Thoracic aorta (tissue), 2 donors: ENCODE results near the gene KIAA1755. TPM values are rescaled to one million over a fixed set of nuclear protein-coding genes. Genes with fewer than 3 reads are reported as not detected.

ENCODE experiments used
- ATAC-seq: fragments of 150-250 bp; one replicate; pipeline ENCODE4 v1.8.0; 2017; ENCODE audit warnings: low read depth; ENCODE audit not compliant: insufficient number of reproducible peaks, low FRiP score
- DNase-seq: peaks from one replicate; pipeline ENCODE4 v3.0.0-alpha.2; 2020; ENCODE audit warnings: low spot score
- H3K27ac ChIP-seq, 2 donors: fragments of 200-600 bp; sonication (generic); 1 replicate in 1 of 2; 2 replicates in 1 of 2; pipeline ENCODE4 v1.5.1; 2016; ENCODE audit warnings: mild to moderate bottlenecking in 2 of 2, moderate library complexity in 2 of 2
- H3K27me3 ChIP-seq: fragments of 200-600 bp; sonication (generic); replicated peaks from 2 replicates; pipeline ENCODE4 v1.6.0; 2016; ENCODE audit warnings: mild to moderate bottlenecking; ENCODE audit not compliant: insufficient read depth
- H3K36me3 ChIP-seq: fragments of 200-600 bp; sonication (generic); one replicate; pipeline ENCODE4 v1.5.1; 2016
- H3K4me1 ChIP-seq, 2 donors: fragments of 200-600 bp; sonication (generic); 1 replicate in 1 of 2; 2 replicates in 1 of 2; pipeline versions ENCODE4 v1.5.1 to v1.6.0; 2016; ENCODE audit warnings: low read depth in 2 of 2, mild to moderate bottlenecking in 1 of 2; ENCODE audit not compliant: control insufficient read depth in 1 of 2
- H3K4me3 ChIP-seq: fragments of 200-600 bp; sonication (generic); 2 replicates; pipeline ENCODE4 v1.5.1; 2016; ENCODE audit warnings: mild to moderate bottlenecking
- H3K9me3 ChIP-seq: fragments of 200-600 bp; sonication (generic); 2 replicates; pipeline ENCODE4 v1.5.1; 2016
- CTCF ChIP-seq: fragments of 200-600 bp; sonication (generic); IDR thresholded peaks from one replicate; pipeline ENCODE4 v1.5.1; 2019; ENCODE audit warnings: antibody characterized with exemption
- total RNA-seq, 2 donors: library from RNA; depleted of rRNA; stranded (reverse); fragments of >200 nt; gene quantifications; one replicate each; pipeline versions ENCODE4 v1.1.0 to v1.2.3, GENCODE V29; 2016

Gene KIAA1755
- total RNA-seq, 2 donors from 2014 or later: 11.0 to 45.4 TPM

DNA sequence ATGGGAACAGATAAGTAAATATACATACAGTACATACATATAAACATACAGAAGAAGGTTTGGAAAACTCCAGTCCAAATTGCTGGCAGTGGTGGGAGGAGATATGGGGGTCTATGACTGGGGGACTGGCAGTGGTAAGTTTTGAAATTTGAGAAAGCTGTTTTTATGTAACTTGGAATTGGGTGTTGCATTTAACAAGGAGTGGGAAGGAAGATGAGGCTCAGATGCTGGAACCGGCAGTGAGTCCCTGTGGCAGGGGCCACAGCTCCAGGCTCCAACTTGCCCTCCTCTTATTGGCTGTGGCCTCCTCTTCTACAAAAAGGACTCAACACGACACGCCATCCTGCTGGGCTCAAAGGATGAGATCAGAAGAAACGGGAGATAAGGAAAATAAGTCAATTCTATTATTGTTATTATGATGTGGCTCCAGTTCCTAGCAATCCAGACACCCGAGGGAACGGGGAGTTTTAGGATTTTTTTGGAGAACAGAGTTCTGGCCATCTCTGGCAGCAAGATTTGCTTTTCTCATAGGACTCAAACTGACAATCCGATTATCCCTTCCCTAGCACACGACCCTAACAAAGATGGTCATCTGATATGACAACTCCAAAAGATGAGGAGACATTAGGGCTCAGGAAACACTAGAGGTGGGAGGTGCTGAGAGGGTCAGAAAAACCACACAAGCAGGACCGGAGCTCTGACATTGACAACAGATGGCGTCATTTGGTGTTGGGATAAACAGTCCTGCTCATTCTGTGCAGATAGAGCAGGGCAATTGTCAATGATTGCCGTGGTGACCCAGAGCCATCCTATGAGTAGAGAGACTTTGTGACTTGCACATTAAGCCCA lies 89.5 kb downstream of the KIAA1755 start:
- no peak for TF ChIP-seq CTCF
- Histone ChIP-seq H3K4me1 (peaks cover 18 to 75% of the 10 kb centered on the region in 2 donors), H3K4me3 (no peak overlapping the region), H3K27ac (peak overlapping the region; percentile 30 to 86), H3K27me3 (no peaks in the 10 kb centered on the region), H3K36me3 (no peaks in the 10 kb centered on the region), H3K9me3 (no peaks in the 10 kb centered on the region)
- ATAC-seq (no peak), DNase-seq (no peak)

- DNase-seq: no peak
- Histone ChIP-seq H3K27ac (peak overlapping the region; percentile 30 to 86), H3K36me3 (no peaks in the 10 kb centered on the region), H3K4me1 (peaks cover 18 to 82% of the 10 kb centered on the region in 2 donors), H3K4me3 (no peak overlapping the region), H3K9me3 (no peaks in the 10 kb centered on the region), H3K27me3 (no peaks in the 10 kb centered on the region)
- TF ChIP-seq CTCF: no peak
- no peak for ATAC-seq
Measured at GRCh38 chr20:38170219-38170825, 90.2 kb downstream of the KIAA1755 start.

GRCh38 chr20:38169636-38170193 lies 90.8 kb downstream of the KIAA1755 start:
- ATAC-seq (no peak), DNase-seq (no peak)
- peak overlapping the region in 1 of 2 donors; percentile 86 for H3K27ac ChIP-seq
- no peak overlapping the region for H3K4me3 ChIP-seq
- H3K4me1 ChIP-seq: peaks cover 18 to 82% of the 10 kb centered on the region in 2 donors
- H3K27me3 ChIP-seq: no peaks in the 10 kb centered on the region
- no peak for TF ChIP-seq CTCF
- H3K9me3 ChIP-seq: no peaks in the 10 kb centered on the region
- H3K36me3 ChIP-seq: no peaks in the 10 kb centered on the region

DNA sequence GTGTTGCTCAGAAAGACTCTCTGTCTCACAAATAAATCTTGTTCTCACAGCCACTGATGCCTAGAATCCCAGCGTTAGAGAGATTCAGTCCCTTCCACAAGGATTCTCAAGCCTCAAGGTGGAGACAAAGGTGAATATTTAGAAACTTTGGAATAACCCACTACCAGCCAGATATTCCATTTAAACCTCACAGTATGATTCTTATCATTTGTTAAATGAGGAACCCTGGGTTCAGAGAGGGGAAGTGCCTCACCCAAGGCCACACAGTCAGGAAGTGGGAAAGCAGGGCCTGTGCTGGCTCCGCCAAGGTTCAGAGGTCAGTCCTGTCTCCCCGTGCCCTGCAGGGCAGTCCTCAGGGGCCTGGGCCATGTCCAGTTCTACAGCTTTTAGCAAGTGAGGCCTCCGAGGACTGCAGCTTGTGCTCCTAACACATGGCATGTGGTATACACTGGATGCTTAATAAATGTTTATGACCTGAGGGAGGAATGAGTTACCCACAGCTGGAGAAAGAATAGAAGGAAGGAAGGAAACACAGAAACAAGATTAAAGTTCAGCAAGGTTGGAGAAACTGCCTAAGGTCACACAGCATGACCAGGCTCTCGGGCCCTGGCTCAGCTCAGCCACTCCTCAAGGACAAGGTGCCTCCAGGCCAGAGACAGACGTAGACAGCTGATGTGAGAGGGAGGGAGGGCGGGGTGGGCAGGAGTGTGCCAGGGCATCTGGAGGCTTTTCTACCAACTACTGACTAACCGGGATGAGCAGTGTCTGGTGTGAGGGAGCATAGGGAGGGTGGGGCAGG lies 91.5 kb downstream of the KIAA1755 start:
- H3K36me3 ChIP-seq: no peaks in the 10 kb centered on the region
- H3K9me3 ChIP-seq: no peaks in the 10 kb centered on the region
- no peaks in the 10 kb centered on the region for H3K27me3 ChIP-seq
- H3K4me3 ChIP-seq: no peak overlapping the region
- DNase-seq (no peak), ATAC-seq (no peak)
- TF ChIP-seq CTCF: no peak
- H3K4me1 ChIP-seq: peaks cover 24 to 88% of the 10 kb centered on the region in 2 donors
- peak overlapping the region; percentile 83 to 86 for H3K27ac ChIP-seq
